Mononuclear cell (primary cell): ENCODE data around the gene KRT33A. TPM values are rescaled to one million over a fixed set of nuclear protein-coding genes. Genes with fewer than 3 reads are reported as not detected.

ENCODE experiments used
- H3K27me3 ChIP-seq: 2 replicates; pipeline ENCODE4 v1.6.0; 2011; ENCODE audit warnings: low read length, control low read depth; ENCODE audit not compliant: insufficient read depth
- H3K4me1 ChIP-seq: 2 replicates; pipeline ENCODE4 v1.5.1; 2011; ENCODE audit warnings: mild to moderate bottlenecking, low read length, control low read depth; ENCODE audit not compliant: insufficient read depth
- H3K4me3 ChIP-seq: 2 replicates; pipeline ENCODE4 v1.5.1; 2011; ENCODE audit warnings: mild to moderate bottlenecking, low read length, moderate library complexity
- H3K9me3 ChIP-seq: 2 replicates; pipeline ENCODE4 v1.5.1; 2011; ENCODE audit warnings: low read depth, mild to moderate bottlenecking, control low read depth, low read length
- total RNA-seq: library from RNA; depleted of rRNA; stranded (reverse); fragments of >200 nt; gene quantifications from one replicate; pipeline ENCODE4 v1.2.3, GENCODE V29; 2012

The KRT33A gene
- total RNA-seq, 1 donor = not detected

- Histone ChIP-seq H3K27me3 (no peaks in the 10 kb centered on the region), H3K9me3 (no peaks in the 10 kb centered on the region), H3K4me1 (peaks cover 27% of the 10 kb centered on the region), H3K4me3 (no peak overlapping the region)
These were observed 7.6 kb downstream of the KRT33A start for GRCh38 chr17:41343029-41343428.

GRCh38 chr17:41340934-41341861 lies 9.4 kb downstream of the KRT33A start:
- Histone ChIP-seq H3K9me3 (no peaks in the 10 kb centered on the region), H3K27me3 (no peaks in the 10 kb centered on the region), H3K4me3 (no peak overlapping the region), H3K4me1 (peaks cover 27% of the 10 kb centered on the region)

GRCh38 chr17:41340494-41340893 lies 10.1 kb downstream of the KRT33A start:
- Histone ChIP-seq H3K9me3 (no peaks in the 10 kb centered on the region), H3K4me1 (peaks cover 30% of the 10 kb centered on the region), H3K4me3 (no peak overlapping the region), H3K27me3 (no peaks in the 10 kb centered on the region)

GRCh38 chr17:41339571-41340172 lies 11.0 kb downstream of the KRT33A start:
- Histone ChIP-seq H3K4me3 (no peak overlapping the region), H3K4me1 (peaks cover 35% of the 10 kb centered on the region), H3K27me3 (no peaks in the 10 kb centered on the region)

GRCh38 chr17:41338961-41339485 lies 11.6 kb downstream of the KRT33A start:
- Histone ChIP-seq H3K9me3 (no peaks in the 10 kb centered on the region), H3K4me1 (peaks cover 35% of the 10 kb centered on the region), H3K27me3 (no peaks in the 10 kb centered on the region), H3K4me3 (no peak overlapping the region)

More at GRCh38 chr17:41339571-41340172, 11.0 kb downstream of the KRT33A start:
- no peaks in the 10 kb centered on the region for H3K9me3 ChIP-seq

- Histone ChIP-seq H3K4me1 (peaks cover 30% of the 10 kb centered on the region), H3K4me3 (no peak overlapping the region), H3K9me3 (no peaks in the 10 kb centered on the region), H3K27me3 (no peaks in the 10 kb centered on the region)
These were observed 14.9 kb downstream of the KRT33A start for GRCh38 chr17:41335747-41336146.

- Histone ChIP-seq H3K27me3 (no peaks in the 10 kb centered on the region), H3K4me1 (peaks cover 19% of the 10 kb centered on the region), H3K9me3 (no peaks in the 10 kb centered on the region), H3K4me3 (no peak overlapping the region)
These were observed 16.0 kb downstream of the KRT33A start for GRCh38 chr17:41334385-41335305.

- no peaks in the 10 kb centered on the region for H3K9me3 ChIP-seq
- H3K4me3 ChIP-seq = no peak overlapping the region
- peaks cover 11% of the 10 kb centered on the region for H3K4me1 ChIP-seq
- H3K27me3 ChIP-seq = no peaks in the 10 kb centered on the region
These were observed 16.8 kb downstream of the KRT33A start for GRCh38 chr17:41333836-41334235.

- Histone ChIP-seq H3K27me3 (no peaks in the 10 kb centered on the region), H3K4me3 (no peak overlapping the region), H3K9me3 (no peaks in the 10 kb centered on the region), H3K4me1 (peaks cover 8% of the 10 kb centered on the region)
These were observed 17.5 kb downstream of the KRT33A start for GRCh38 chr17:41333098-41333497.

- H3K4me3 ChIP-seq = no peak overlapping the region
- H3K9me3 ChIP-seq = no peaks in the 10 kb centered on the region
- H3K27me3 ChIP-seq = no peaks in the 10 kb centered on the region
- H3K4me1 ChIP-seq = peaks cover 8% of the 10 kb centered on the region
These were observed 18.4 kb downstream of the KRT33A start for GRCh38 chr17:41332239-41332638.

- no peak overlapping the region for H3K4me3 ChIP-seq
- no peaks in the 10 kb centered on the region for H3K9me3 ChIP-seq
- H3K27me3 ChIP-seq = no peaks in the 10 kb centered on the region
- peaks cover 12% of the 10 kb centered on the region for H3K4me1 ChIP-seq
These were observed 19.0 kb downstream of the KRT33A start for GRCh38 chr17:41331606-41332005.

- H3K4me3 ChIP-seq = no peak overlapping the region
- H3K9me3 ChIP-seq = no peaks in the 10 kb centered on the region
- H3K27me3 ChIP-seq = no peaks in the 10 kb centered on the region
- H3K4me1 ChIP-seq = peaks cover 6% of the 10 kb centered on the region
These were observed 21.2 kb downstream of the KRT33A start for GRCh38 chr17:41329279-41329948.

- no peaks in the 10 kb centered on the region for H3K27me3 ChIP-seq
- no peaks in the 10 kb centered on the region for H3K9me3 ChIP-seq
- peaks cover 6% of the 10 kb centered on the region for H3K4me1 ChIP-seq
- no peak overlapping the region for H3K4me3 ChIP-seq
These were observed 22.4 kb downstream of the KRT33A start for GRCh38 chr17:41328207-41328606.

- peaks cover 9% of the 10 kb centered on the region for H3K4me1 ChIP-seq
- H3K27me3 ChIP-seq = no peaks in the 10 kb centered on the region
- no peak overlapping the region for H3K4me3 ChIP-seq
- H3K9me3 ChIP-seq = no peaks in the 10 kb centered on the region
These were observed 23.1 kb downstream of the KRT33A start for GRCh38 chr17:41327411-41328120.
